ENCODE results near the gene ANO2.

The ANO2 gene

DNA sequence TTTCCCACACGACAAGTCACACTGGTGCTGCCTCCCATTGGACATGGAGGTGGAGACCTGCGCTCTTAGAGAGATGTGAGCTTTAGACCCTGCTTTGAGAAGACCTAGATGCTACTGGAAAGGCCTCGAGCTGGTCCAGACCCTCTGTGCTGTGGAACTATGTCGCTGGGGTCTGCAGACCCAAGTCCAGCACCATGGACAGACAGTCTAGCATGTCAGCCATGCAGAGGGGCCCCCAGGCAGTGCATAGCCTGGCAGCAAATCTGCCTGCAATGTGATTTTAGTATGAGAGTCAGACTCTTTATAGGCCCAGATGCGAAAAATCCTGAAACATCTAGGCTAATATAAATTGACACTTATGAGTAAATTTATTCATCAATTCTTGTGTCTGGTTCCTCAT, 371.7 kb downstream of the ANO2 start:
- no peaks in the 10 kb centered on the region for H3K9me3 ChIP-seq (ENCODE audit: insufficient read depth, low read length)
- no peak overlapping the region for H3K4me3 ChIP-seq (ENCODE audit: low read length)
- no peak overlapping the region for H3K27ac ChIP-seq (ENCODE audit: low read length)
- no peak overlapping the region for H2AFZ ChIP-seq (ENCODE audit: low read depth, low read length)
- no peak overlapping the region for H3K4me2 ChIP-seq (ENCODE audit: low read length)
- no peak overlapping the region for H3K9ac ChIP-seq (ENCODE audit: low read length)
- TF ChIP-seq EZH2phosphoT487 (IDR thresholded peaks at IDR 0.05; ENCODE audit: low read depth) = no peak
- TF ChIP-seq, protein P1, sequence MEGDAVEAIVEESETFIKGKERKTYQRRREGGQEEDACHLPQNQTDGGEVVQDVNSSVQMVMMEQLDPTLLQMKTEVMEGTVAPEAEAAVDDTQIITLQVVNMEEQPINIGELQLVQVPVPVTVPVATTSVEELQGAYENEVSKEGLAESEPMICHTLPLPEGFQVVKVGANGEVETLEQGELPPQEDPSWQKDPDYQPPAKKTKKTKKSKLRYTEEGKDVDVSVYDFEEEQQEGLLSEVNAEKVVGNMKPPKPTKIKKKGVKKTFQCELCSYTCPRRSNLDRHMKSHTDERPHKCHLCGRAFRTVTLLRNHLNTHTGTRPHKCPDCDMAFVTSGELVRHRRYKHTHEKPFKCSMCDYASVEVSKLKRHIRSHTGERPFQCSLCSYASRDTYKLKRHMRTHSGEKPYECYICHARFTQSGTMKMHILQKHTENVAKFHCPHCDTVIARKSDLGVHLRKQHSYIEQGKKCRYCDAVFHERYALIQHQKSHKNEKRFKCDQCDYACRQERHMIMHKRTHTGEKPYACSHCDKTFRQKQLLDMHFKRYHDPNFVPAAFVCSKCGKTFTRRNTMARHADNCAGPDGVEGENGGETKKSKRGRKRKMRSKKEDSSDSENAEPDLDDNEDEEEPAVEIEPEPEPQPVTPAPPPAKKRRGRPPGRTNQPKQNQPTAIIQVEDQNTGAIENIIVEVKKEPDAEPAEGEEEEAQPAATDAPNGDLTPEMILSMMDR (IDR thresholded peaks at IDR 0.05; ENCODE audit: low read depth, low read length) = no peak
- H3K36me3 ChIP-seq (replicated peaks; ENCODE audit: low read depth, low read length) = no peaks in the 10 kb centered on the region
- H3K79me2 ChIP-seq (ENCODE audit: low read length) = no peaks in the 10 kb centered on the region
- no peaks in the 10 kb centered on the region for H3K4me1 ChIP-seq (ENCODE audit: low read length)
- H3K27me3 ChIP-seq (ENCODE audit: low read depth, low read length) = peaks cover 10% of the 10 kb centered on the region; the same call in 1 of the 2 replicates
- no peaks in the 10 kb centered on the region for H4K20me1 ChIP-seq (ENCODE audit: insufficient read depth, low read length)

DNA sequence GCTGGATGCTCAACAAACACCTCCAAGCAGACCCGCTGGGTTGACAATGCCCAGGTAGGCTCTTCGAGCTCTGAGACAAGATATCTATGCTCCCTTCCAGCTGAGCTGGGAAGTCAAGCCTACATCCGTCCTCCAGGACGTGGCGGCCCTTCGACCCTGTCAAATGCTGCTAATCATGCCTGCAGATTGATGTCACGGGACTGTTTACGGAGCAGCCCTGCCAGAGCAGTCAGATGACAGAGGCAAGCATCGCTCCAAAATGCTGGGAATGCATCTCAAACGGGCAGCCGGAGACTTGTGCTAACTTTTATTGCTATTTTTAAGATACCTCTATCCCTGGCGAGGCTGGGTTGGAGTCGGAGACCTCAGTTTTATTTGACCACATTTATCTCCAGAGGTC, 373.9 kb downstream of the ANO2 start:
- Histone ChIP-seq H3K27ac (ENCODE audit: low read length) (no peak overlapping the region), H2AFZ (ENCODE audit: low read depth, low read length) (no peak overlapping the region), H3K9me3 (ENCODE audit: insufficient read depth, low read length) (no peaks in the 10 kb centered on the region), H3K4me2 (ENCODE audit: low read length) (no peak overlapping the region), H3K79me2 (ENCODE audit: low read length) (no peaks in the 10 kb centered on the region), H3K4me3 (ENCODE audit: low read length) (no peak overlapping the region), H3K36me3 (replicated peaks; ENCODE audit: low read depth, low read length) (no peaks in the 10 kb centered on the region), H3K9ac (ENCODE audit: low read length) (no peak overlapping the region), H4K20me1 (ENCODE audit: insufficient read depth, low read length) (no peaks in the 10 kb centered on the region), H3K4me1 (ENCODE audit: low read length) (no peaks in the 10 kb centered on the region), H3K27me3 (ENCODE audit: low read depth, low read length) (peaks cover 10% of the 10 kb centered on the region; the same call in 1 of the 2 replicates)
- TF ChIP-seq EZH2phosphoT487 (IDR thresholded peaks at IDR 0.05; ENCODE audit: low read depth) = no peak
- TF ChIP-seq, protein P1 (IDR thresholded peaks at IDR 0.05; ENCODE audit: low read depth, low read length) = no peak

DNA sequence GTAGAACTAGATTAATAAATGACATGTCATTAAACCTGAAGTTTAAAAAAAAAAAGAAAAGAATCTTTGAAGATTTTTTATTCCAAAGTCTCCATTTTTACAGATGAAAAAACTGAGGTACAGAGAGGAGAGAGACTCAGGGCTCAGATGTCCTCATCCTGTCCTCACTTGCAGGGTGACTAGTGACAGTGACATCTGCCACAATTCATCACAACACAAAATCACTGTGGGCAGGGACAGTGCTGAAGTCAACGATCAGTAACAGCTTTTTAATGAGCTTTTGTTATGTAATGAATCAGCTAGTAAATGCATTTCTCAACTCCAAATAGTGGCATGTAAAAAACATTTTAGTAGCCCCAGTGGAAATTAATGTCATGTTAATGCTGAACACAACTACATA, 374.6 kb downstream of the ANO2 start:
- H3K27ac ChIP-seq (ENCODE audit: low read length) = no peak overlapping the region
- no peak overlapping the region for H3K4me3 ChIP-seq (ENCODE audit: low read length)
- no peaks in the 10 kb centered on the region for H3K4me1 ChIP-seq (ENCODE audit: low read length)
- H3K36me3 ChIP-seq (replicated peaks; ENCODE audit: low read depth, low read length) = no peaks in the 10 kb centered on the region
- peaks cover 10% of the 10 kb centered on the region; the same call in 1 of the 2 replicates for H3K27me3 ChIP-seq (ENCODE audit: low read depth, low read length)
- no peak for TF ChIP-seq EZH2phosphoT487 (IDR thresholded peaks at IDR 0.05; ENCODE audit: low read depth)
- TF ChIP-seq, protein P1 (IDR thresholded peaks at IDR 0.05; ENCODE audit: low read depth, low read length) = no peak
- H3K79me2 ChIP-seq (ENCODE audit: low read length) = no peaks in the 10 kb centered on the region
- no peak overlapping the region for H3K4me2 ChIP-seq (ENCODE audit: low read length)
- H4K20me1 ChIP-seq (ENCODE audit: insufficient read depth, low read length) = no peaks in the 10 kb centered on the region
- no peak overlapping the region for H3K9ac ChIP-seq (ENCODE audit: low read length)
- H3K9me3 ChIP-seq (ENCODE audit: insufficient read depth, low read length) = no peaks in the 10 kb centered on the region
- no peak overlapping the region for H2AFZ ChIP-seq (ENCODE audit: low read depth, low read length)

DNA sequence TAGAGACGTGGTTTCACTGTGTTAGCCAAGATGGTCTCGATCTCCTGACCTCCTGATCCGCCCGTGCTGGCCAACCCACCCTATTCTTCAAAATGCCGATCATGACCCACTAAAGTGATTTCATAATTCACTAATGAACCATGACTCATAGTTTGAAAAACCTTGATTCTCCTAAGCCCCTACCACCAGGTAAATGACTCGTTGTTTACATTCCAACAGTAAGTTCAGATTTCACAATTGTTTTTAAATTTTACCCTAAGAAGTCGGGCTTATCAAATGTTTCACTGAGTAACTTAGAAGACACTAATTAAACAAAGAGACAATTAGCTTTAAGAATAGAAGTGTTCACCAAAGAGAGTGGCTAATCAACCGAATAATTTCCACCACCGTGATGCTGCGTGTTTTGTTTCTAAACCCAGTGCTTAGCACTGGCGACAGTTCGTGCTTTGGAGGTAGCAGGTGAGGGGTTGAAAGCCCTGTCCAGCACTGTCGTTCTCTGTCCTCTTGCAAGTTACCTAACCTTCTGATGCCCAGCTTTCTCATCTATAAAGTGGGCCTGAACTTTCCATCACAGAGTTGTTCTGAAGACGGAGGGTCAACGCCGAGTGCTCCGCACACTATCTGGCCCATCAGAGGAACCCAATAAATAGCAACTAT, 376.6 kb downstream of the ANO2 start:
- H3K27ac ChIP-seq (ENCODE audit: low read length) = no peak overlapping the region
- no peaks in the 10 kb centered on the region for H3K79me2 ChIP-seq (ENCODE audit: low read length)
- H4K20me1 ChIP-seq (ENCODE audit: insufficient read depth, low read length) = no peaks in the 10 kb centered on the region
- TF ChIP-seq, protein P1 (IDR thresholded peaks at IDR 0.05; ENCODE audit: low read depth, low read length) = no peak
- no peak for TF ChIP-seq EZH2phosphoT487 (IDR thresholded peaks at IDR 0.05; ENCODE audit: low read depth)
- H3K4me1 ChIP-seq (ENCODE audit: low read length) = no peaks in the 10 kb centered on the region
- no peak overlapping the region for H3K4me2 ChIP-seq (ENCODE audit: low read length)
- no peak overlapping the region for H2AFZ ChIP-seq (ENCODE audit: low read depth, low read length)
- no peaks in the 10 kb centered on the region for H3K9me3 ChIP-seq (ENCODE audit: insufficient read depth, low read length)
- no peaks in the 10 kb centered on the region for H3K36me3 ChIP-seq (replicated peaks; ENCODE audit: low read depth, low read length)
- H3K27me3 ChIP-seq (ENCODE audit: low read depth, low read length) = peaks cover 10% of the 10 kb centered on the region; the same call in 1 of the 2 replicates
- H3K4me3 ChIP-seq (ENCODE audit: low read length) = no peak overlapping the region
- H3K9ac ChIP-seq (ENCODE audit: low read length) = no peak overlapping the region
